WTC11 (cell line): ENCODE results near the gene SKI. TPM values are rescaled to one million over a fixed set of nuclear protein-coding genes. Genes with fewer than 3 reads are reported as not detected.

ENCODE experiments used
- ATAC-seq: fragments of 200-7000 bp; cut with Tn5 transposase; 2 replicates; pipeline ENCODE4 v1.10.0; 2021; ENCODE audit warnings: mild to moderate bottlenecking, moderate library complexity
- CTCF ChIA-PET: fragments of 300-600 bp; sonication (Branson Sonifier 250); formaldehyde crosslinking; loops from one replicate; lab custom pipeline; 2021; ENCODE audit warnings: antibody characterized with exemption; lab: Charles Lee
- POLR2A ChIA-PET: fragments of 350-600 bp; sonication (Branson Sonifier 250); formaldehyde crosslinking; loops from one replicate; lab custom pipeline; 2021; ENCODE audit warnings: antibody characterized with exemption; lab: Charles Lee
- DNase-seq: peaks from one replicate; pipeline ENCODE4 v3.0.0; 2021; ENCODE audit warnings: low spot score
- H3K27ac Mint-ChIP-seq: 2 replicates; pipeline ENCODE4 v1.8.0; 2021; ENCODE audit warnings: mixed read lengths
- H3K27me3 Mint-ChIP-seq: 2 replicates; pipeline ENCODE4 v1.8.0; 2021; ENCODE audit warnings: low read depth, mild to moderate bottlenecking, moderate library complexity, mixed read lengths
- H3K36me3 Mint-ChIP-seq: 2 replicates; pipeline ENCODE4 v1.8.0; 2021; ENCODE audit warnings: mixed read lengths
- H3K4me1 Mint-ChIP-seq: 2 replicates; pipeline ENCODE4 v1.8.0; 2022; ENCODE audit warnings: mixed read lengths
- H3K4me3 Mint-ChIP-seq: 2 replicates; pipeline ENCODE4 v1.8.0; 2021; ENCODE audit warnings: mild to moderate bottlenecking, moderate library complexity, mixed read lengths
- H3K9me3 Mint-ChIP-seq: 2 replicates; pipeline ENCODE4 v1.8.0; 2021; ENCODE audit warnings: mixed read lengths
- AFF4 ChIP-seq: sonication (generic); formaldehyde crosslinking; IDR thresholded peaks from 2 replicates; pipeline ENCODE4 v1.8.1; 2023; ENCODE audit warnings: mild to moderate bottlenecking, missing genetic modification reagents, borderline replicate concordance
- CBFB ChIP-seq: sonication (generic); formaldehyde crosslinking; IDR thresholded peaks from 2 replicates; pipeline ENCODE4 v1.8.1; 2022; ENCODE audit warnings: mild to moderate bottlenecking, low read depth, missing genetic modification reagents
- E2F5 ChIP-seq: sonication (generic); formaldehyde crosslinking; IDR thresholded peaks from 2 replicates; pipeline ENCODE4 v1.8.1; 2022; ENCODE audit warnings: mild to moderate bottlenecking, moderate library complexity, missing genetic modification reagents
- ESRRA ChIP-seq: sonication (generic); formaldehyde crosslinking; IDR thresholded peaks from 2 replicates; pipeline ENCODE4 v1.8.1; 2022; ENCODE audit warnings: mild to moderate bottlenecking, missing genetic modification reagents, borderline replicate concordance
- GTF2I ChIP-seq: fragments of 250-450 bp; sonication (Bioruptor Pico); conservative IDR thresholded peaks from 2 replicates; pipeline ENCODE4 v1.4.0; 2021; ENCODE audit warnings: mild to moderate bottlenecking
- HMGA2 ChIP-seq: fragments of 250-450 bp; sonication (Bioruptor Pico); IDR thresholded peaks from 2 replicates; pipeline ENCODE4 v1.4.0; 2021; ENCODE audit warnings: mild to moderate bottlenecking, moderate library complexity
- NFYB ChIP-seq: sonication (generic); formaldehyde crosslinking; conservative IDR thresholded peaks from 2 replicates; pipeline ENCODE4 v1.8.0; 2022; ENCODE audit warnings: low read depth, missing genetic modification reagents
- SP1 ChIP-seq: sonication (generic); formaldehyde crosslinking; conservative IDR thresholded peaks from 2 replicates; pipeline ENCODE4 v1.8.1; 2022; ENCODE audit warnings: missing genetic modification reagents
- ZNF396 ChIP-seq: fragments of 250-450 bp; sonication (Bioruptor Pico); IDR thresholded peaks from 2 replicates; pipeline ENCODE4 v1.8.0; 2021; ENCODE audit warnings: mild to moderate bottlenecking, moderate library complexity, borderline replicate concordance
- total RNA-seq: library from RNA; stranded (reverse); gene quantifications from 3 replicates; pipeline ENCODE4 v1.2.3, GENCODE V29; 2021
- TF ChIP-seq, protein P1 (sequence below): fragments of 250-450 bp; sonication (Bioruptor Pico); conservative IDR thresholded peaks from 2 replicates; pipeline ENCODE4 v1.9.0; 2021; ENCODE audit warnings: mild to moderate bottlenecking
- TF ChIP-seq, protein P2 (sequence below): fragments of 250-450 bp; sonication (Bioruptor Pico); IDR thresholded peaks from 2 replicates; pipeline ENCODE4 v1.8.0; 2021; ENCODE audit warnings: mild to moderate bottlenecking
- TF ChIP-seq, protein P3 (sequence below): sonication (generic); formaldehyde crosslinking; IDR thresholded peaks from 2 replicates; pipeline ENCODE4 v1.8.0; 2022; ENCODE audit warnings: mild to moderate bottlenecking, missing genetic modification reagents
- TF ChIP-seq, protein P4 (sequence below): sonication (generic); formaldehyde crosslinking; conservative IDR thresholded peaks from 2 replicates; pipeline ENCODE4 v1.8.1; 2023; ENCODE audit warnings: mild to moderate bottlenecking, low read depth, missing genetic modification reagents, moderate library complexity

The SKI gene
- total RNA-seq, 1 experiment from 2014 or later: 88.6 TPM

DNA sequence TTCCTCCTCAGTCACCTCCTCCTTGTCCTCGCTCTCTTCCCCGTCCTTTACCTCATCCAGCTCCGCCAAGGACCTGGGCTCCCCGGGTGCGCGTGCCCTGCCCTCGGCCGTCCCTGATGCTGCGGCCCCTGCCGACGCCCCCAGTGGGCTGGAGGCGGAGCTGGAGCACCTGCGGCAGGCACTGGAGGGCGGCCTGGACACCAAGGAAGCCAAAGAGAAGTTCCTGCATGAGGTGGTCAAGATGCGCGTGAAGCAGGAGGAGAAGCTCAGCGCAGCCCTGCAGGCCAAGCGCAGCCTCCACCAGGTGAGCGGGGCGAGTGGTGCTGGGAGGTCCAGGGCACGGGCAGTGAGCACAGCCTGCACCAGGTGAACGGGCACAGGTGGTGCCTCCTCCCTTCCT lies 76.2 kb downstream of the SKI start (continued):
- TF ChIP-seq, protein P1, sequence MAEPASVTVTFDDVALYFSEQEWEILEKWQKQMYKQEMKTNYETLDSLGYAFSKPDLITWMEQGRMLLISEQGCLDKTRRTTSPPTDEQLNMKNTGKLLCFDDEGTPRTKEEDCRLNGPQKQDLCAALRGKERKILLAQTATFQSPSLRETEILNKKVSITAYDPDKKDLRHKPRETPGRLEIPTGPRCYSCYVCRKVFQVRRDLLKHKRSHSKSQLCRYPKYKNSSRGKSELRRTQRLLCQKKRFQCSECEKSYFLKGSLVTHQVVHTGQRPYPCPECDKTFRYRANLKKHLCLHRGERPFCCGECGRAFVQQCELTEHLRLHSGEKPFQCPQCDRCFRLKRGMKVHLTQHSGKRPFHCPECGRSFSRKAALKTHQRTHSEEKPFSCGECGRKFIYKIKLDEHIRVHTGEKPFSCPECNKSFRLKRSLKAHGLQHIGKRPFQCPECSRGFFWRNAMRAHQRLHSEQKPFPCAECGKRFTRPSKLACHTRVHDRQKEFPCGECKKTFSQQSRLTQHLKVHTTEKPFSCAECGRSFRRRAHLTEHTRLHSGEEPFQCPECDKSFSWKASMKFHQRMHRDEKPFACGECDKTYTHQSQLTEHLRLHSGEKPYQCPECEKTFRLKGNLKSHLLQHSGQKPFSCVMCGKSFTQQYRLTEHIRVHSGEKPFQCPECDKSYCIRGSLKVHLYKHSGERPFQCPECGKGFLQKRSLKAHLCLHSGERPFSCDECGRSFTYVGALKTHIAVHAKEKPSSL (CRISPR knock-in tag): no peak

- ChIA-PET CTCF (interaction anchor here (3.0 kb wide), 1 partner anchor 10 kb away, joined by 13 read pairs; no protein-coding TSS in a partner anchor), POLR2A (no interaction called here)
- Mint-ChIP-seq H3K4me1 (peaks cover 2% of the 10 kb centered on the region; the same call in 1 of the 2 replicates), H3K27me3 (no peaks in the 10 kb centered on the region), H3K27ac (no peak overlapping the region), H3K36me3 (peaks cover 23% of the 10 kb centered on the region), H3K9me3 (no peaks in the 10 kb centered on the region), H3K4me3 (no peak overlapping the region)
- TF ChIP-seq E2F5 (CRISPR knock-in tag): no peak
- TF ChIP-seq HMGA2 (CRISPR knock-in tag): no peak
- no peak for TF ChIP-seq CBFB
- no peak for TF ChIP-seq GTF2I (CRISPR knock-in tag)
- TF ChIP-seq, protein P2, sequence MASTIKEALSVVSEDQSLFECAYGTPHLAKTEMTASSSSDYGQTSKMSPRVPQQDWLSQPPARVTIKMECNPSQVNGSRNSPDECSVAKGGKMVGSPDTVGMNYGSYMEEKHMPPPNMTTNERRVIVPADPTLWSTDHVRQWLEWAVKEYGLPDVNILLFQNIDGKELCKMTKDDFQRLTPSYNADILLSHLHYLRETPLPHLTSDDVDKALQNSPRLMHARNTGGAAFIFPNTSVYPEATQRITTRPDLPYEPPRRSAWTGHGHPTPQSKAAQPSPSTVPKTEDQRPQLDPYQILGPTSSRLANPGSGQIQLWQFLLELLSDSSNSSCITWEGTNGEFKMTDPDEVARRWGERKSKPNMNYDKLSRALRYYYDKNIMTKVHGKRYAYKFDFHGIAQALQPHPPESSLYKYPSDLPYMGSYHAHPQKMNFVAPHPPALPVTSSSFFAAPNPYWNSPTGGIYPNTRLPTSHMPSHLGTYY (CRISPR knock-in tag): no peak
- TF ChIP-seq, protein P3, sequence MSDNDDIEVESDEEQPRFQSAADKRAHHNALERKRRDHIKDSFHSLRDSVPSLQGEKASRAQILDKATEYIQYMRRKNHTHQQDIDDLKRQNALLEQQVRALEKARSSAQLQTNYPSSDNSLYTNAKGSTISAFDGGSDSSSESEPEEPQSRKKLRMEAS: no peak
- TF ChIP-seq, protein P4, sequence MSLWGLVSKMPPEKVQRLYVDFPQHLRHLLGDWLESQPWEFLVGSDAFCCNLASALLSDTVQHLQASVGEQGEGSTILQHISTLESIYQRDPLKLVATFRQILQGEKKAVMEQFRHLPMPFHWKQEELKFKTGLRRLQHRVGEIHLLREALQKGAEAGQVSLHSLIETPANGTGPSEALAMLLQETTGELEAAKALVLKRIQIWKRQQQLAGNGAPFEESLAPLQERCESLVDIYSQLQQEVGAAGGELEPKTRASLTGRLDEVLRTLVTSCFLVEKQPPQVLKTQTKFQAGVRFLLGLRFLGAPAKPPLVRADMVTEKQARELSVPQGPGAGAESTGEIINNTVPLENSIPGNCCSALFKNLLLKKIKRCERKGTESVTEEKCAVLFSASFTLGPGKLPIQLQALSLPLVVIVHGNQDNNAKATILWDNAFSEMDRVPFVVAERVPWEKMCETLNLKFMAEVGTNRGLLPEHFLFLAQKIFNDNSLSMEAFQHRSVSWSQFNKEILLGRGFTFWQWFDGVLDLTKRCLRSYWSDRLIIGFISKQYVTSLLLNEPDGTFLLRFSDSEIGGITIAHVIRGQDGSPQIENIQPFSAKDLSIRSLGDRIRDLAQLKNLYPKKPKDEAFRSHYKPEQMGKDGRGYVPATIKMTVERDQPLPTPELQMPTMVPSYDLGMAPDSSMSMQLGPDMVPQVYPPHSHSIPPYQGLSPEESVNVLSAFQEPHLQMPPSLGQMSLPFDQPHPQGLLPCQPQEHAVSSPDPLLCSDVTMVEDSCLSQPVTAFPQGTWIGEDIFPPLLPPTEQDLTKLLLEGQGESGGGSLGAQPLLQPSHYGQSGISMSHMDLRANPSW (CRISPR knock-in tag): no peak
- no peak for TF ChIP-seq NFYB (CRISPR knock-in tag)
- no peak for TF ChIP-seq AFF4 (CRISPR knock-in tag)
- TF ChIP-seq ZNF396 (CRISPR knock-in tag): no peak
- no peak for TF ChIP-seq ESRRA (CRISPR knock-in tag)
- no peak for TF ChIP-seq SP1 (CRISPR knock-in tag)
- ATAC-seq (no peak), DNase-seq (no peak)
Measured at GRCh38 chr1:2304921-2305681, 77.0 kb downstream of the SKI start.
